KOPT-K1 (cell line): ENCODE data around the gene LDLRAP1.

ENCODE experiments used
- H3K27ac ChIP-seq: fragments of 200-600 bp; sonication (generic); 2 replicates; pipeline ENCODE4 v1.5.1; 2016; ENCODE audit warnings: antibody characterized with exemption, mild to moderate bottlenecking, low read depth, low read length; ENCODE audit not compliant: poor library complexity, severe bottlenecking
- H3K36me3 ChIP-seq: fragments of 200-600 bp; sonication (generic); 2 replicates; pipeline ENCODE4 v1.5.1; 2017; ENCODE audit warnings: antibody characterized with exemption, mild to moderate bottlenecking, low read length, moderate library complexity; ENCODE audit not compliant: insufficient read depth
- H3K9me3 ChIP-seq: fragments of 200-600 bp; sonication (generic); 2 replicates; pipeline ENCODE4 v1.5.1; 2017; ENCODE audit warnings: antibody characterized with exemption, low read length, mild to moderate bottlenecking; ENCODE audit not compliant: insufficient read depth, poor library complexity, severe bottlenecking

The LDLRAP1 gene

GRCh38 chr1:25561421-25562100, 18.2 kb downstream of the LDLRAP1 start:
- H3K9me3 ChIP-seq = no peaks in the 10 kb centered on the region
- H3K36me3 ChIP-seq = no peaks in the 10 kb centered on the region
- peak overlapping the region; percentile 38 for H3K27ac ChIP-seq

- Histone ChIP-seq H3K27ac (peak overlapping the region; percentile 38), H3K9me3 (no peaks in the 10 kb centered on the region), H3K36me3 (no peaks in the 10 kb centered on the region)
Observed at GRCh38 chr1:25562101-25562927, 18.9 kb downstream of the LDLRAP1 start.

GRCh38 chr1:25562928-25563283, 19.5 kb downstream of the LDLRAP1 start:
- Histone ChIP-seq H3K36me3 (no peaks in the 10 kb centered on the region), H3K9me3 (no peaks in the 10 kb centered on the region), H3K27ac (peak overlapping the region; percentile 38)

GRCh38 chr1:25563330-25564215, 20.2 kb downstream of the LDLRAP1 start:
- no peaks in the 10 kb centered on the region for H3K36me3 ChIP-seq
- no peak overlapping the region for H3K27ac ChIP-seq
- H3K9me3 ChIP-seq = no peaks in the 10 kb centered on the region

GRCh38 chr1:25564777-25565574, 21.6 kb downstream of the LDLRAP1 start:
- Histone ChIP-seq H3K36me3 (no peaks in the 10 kb centered on the region), H3K27ac (no peak overlapping the region)

GRCh38 chr1:25565626-25566025, 22.2 kb downstream of the LDLRAP1 start:
- H3K36me3 ChIP-seq = no peaks in the 10 kb centered on the region
- no peak overlapping the region for H3K27ac ChIP-seq

More at GRCh38 chr1:25564777-25565574, 21.6 kb downstream of the LDLRAP1 start:
- no peaks in the 10 kb centered on the region for H3K9me3 ChIP-seq

GRCh38 chr1:25566176-25566729, 22.8 kb downstream of the LDLRAP1 start:
- no peaks in the 10 kb centered on the region for H3K36me3 ChIP-seq
- no peak overlapping the region for H3K27ac ChIP-seq
- H3K9me3 ChIP-seq = no peaks in the 10 kb centered on the region

More at GRCh38 chr1:25565626-25566025, 22.2 kb downstream of the LDLRAP1 start:
- no peaks in the 10 kb centered on the region for H3K9me3 ChIP-seq

- no peak overlapping the region for H3K27ac ChIP-seq
- no peaks in the 10 kb centered on the region for H3K9me3 ChIP-seq
- H3K36me3 ChIP-seq = no peaks in the 10 kb centered on the region
Observed at GRCh38 chr1:25566730-25567341, 23.4 kb downstream of the LDLRAP1 start.

- no peak overlapping the region for H3K27ac ChIP-seq
- no peaks in the 10 kb centered on the region for H3K36me3 ChIP-seq
- no peaks in the 10 kb centered on the region for H3K9me3 ChIP-seq
Observed at GRCh38 chr1:25567710-25568089, 24.3 kb downstream of the LDLRAP1 start.

- H3K27ac ChIP-seq = no peak overlapping the region
- no peaks in the 10 kb centered on the region for H3K36me3 ChIP-seq
- H3K9me3 ChIP-seq = no peaks in the 10 kb centered on the region
Observed at GRCh38 chr1:25568090-25568833, 24.9 kb downstream of the LDLRAP1 start.

- Histone ChIP-seq H3K36me3 (no peaks in the 10 kb centered on the region), H3K27ac (no peak overlapping the region), H3K9me3 (no peaks in the 10 kb centered on the region)
Observed at GRCh38 chr1:25568834-25569596, 25.6 kb downstream of the LDLRAP1 start.

- Histone ChIP-seq H3K27ac (no peak overlapping the region), H3K9me3 (no peaks in the 10 kb centered on the region), H3K36me3 (no peaks in the 10 kb centered on the region)
Observed at GRCh38 chr1:25569597-25570396, 26.4 kb downstream of the LDLRAP1 start.
